CD4-positive, CD25-positive, alpha-beta regulatory T cell (primary cell): Measurements from ENCODE around the gene HABP2. TPM values are rescaled to one million over a fixed set of nuclear protein-coding genes. Genes with fewer than 3 reads are reported as not detected.

Experiments
- ATAC-seq, 2 donors: fragments of 150-1000 bp; cut with Tn5 transposase; one replicate each; pipeline ENCODE4 v1.10.0; 2021; ENCODE audit warnings: low read depth in 2 of 2, moderate number of reproducible peaks in 2 of 2, moderate library complexity in 1 of 2
- DNase-seq, 3 donors: peaks; one replicate each; pipeline versions ENCODE4 v3.0.0 to v3.0.0-alpha.2; 2012 to 2022; ENCODE audit warnings: mixed read lengths in 1 of 3
- H3K27ac ChIP-seq: one replicate; pipeline ENCODE4 v1.7.0; 2013; ENCODE audit warnings: mild to moderate bottlenecking, low read length; ENCODE audit not compliant: insufficient read depth, poor library complexity, severe bottlenecking
- H3K27me3 ChIP-seq: one replicate; pipeline ENCODE4 v1.7.0; 2013; ENCODE audit warnings: low read length; ENCODE audit not compliant: control insufficient read depth, insufficient read depth
- H3K36me3 ChIP-seq: one replicate; pipeline ENCODE4 v1.7.0; 2013; ENCODE audit warnings: mild to moderate bottlenecking, low read length, moderate library complexity; ENCODE audit not compliant: control insufficient read depth, insufficient read depth
- H3K4me1 ChIP-seq: 2 replicates; pipeline ENCODE4 v1.7.0; 2013; ENCODE audit warnings: mild to moderate bottlenecking, low read length; ENCODE audit not compliant: insufficient read depth, control insufficient read depth, poor library complexity, severe bottlenecking
- H3K4me3 ChIP-seq: one replicate; pipeline ENCODE4 v1.7.0; 2013; ENCODE audit warnings: low read depth, mild to moderate bottlenecking, low read length, moderate library complexity
- H3K9me3 ChIP-seq, 2 experiments: 1 replicate in 1 of 2; 2 replicates in 1 of 2; pipeline ENCODE4 v1.7.0; 2013; ENCODE audit warnings: low read length in 2 of 2, mild to moderate bottlenecking in 1 of 2, moderate library complexity in 1 of 2; ENCODE audit not compliant: control insufficient read depth in 2 of 2
- H3K27ac Mint-ChIP-seq, 3 donors: one replicate each; pipeline ENCODE4 v1.8.0; 2020 to 2022; ENCODE audit warnings: mild to moderate bottlenecking in 3 of 3, mixed read lengths in 3 of 3, moderate library complexity in 2 of 3
- H3K27me3 Mint-ChIP-seq: one replicate; pipeline ENCODE4 v1.8.0; 2022; ENCODE audit warnings: mild to moderate bottlenecking, mixed read lengths
- H3K36me3 Mint-ChIP-seq: one replicate; pipeline ENCODE4 v1.8.0; 2020; ENCODE audit warnings: mixed read lengths
- H3K4me1 Mint-ChIP-seq, 4 donors: one replicate each; pipeline ENCODE4 v1.8.0; 2020 to 2022; ENCODE audit warnings: mixed read lengths in 4 of 4, mild to moderate bottlenecking in 1 of 4
- H3K4me3 Mint-ChIP-seq, 4 donors: one replicate each; pipeline ENCODE4 v1.8.0; 2020 to 2022; ENCODE audit warnings: mild to moderate bottlenecking in 4 of 4, mixed read lengths in 4 of 4, moderate library complexity in 3 of 4
- H3K9me3 Mint-ChIP-seq, 7 donors: one replicate each; pipeline ENCODE4 v1.8.0; 2020 to 2022; ENCODE audit warnings: mixed read lengths in 7 of 7, mild to moderate bottlenecking in 3 of 7, moderate library complexity in 2 of 7
- polyA plus RNA-seq, 4 donors: library from polyadenylated mRNA; unstranded; fragments of 300-500 nt; fragmentation: Illumina TruSeq; gene quantifications; one replicate each; pipeline ENCODE4 v1.2.3, GENCODE V29; 2021
- total RNA-seq: library from RNA; stranded (reverse); gene quantifications from one replicate; pipeline ENCODE4 v1.2.3, GENCODE V29; 2022

HABP2 gene
- total and polyA plus RNA-seq, 5 donors from 2014 or later: not detected

- Histone ChIP-seq H3K4me1 (no peaks in the 10 kb centered on the region), H3K27me3 (no peaks in the 10 kb centered on the region), H3K27ac (no peak overlapping the region), H3K4me3 (no peak overlapping the region), H3K9me3 (no peaks in the 10 kb centered on the region), H3K36me3 (no peaks in the 10 kb centered on the region)
- no peaks in the 10 kb centered on the region for H3K27me3 Mint-ChIP-seq
- DNase-seq (no peak), ATAC-seq (no peak)
- no peaks in the 10 kb centered on the region for H3K36me3 Mint-ChIP-seq
- H3K27ac Mint-ChIP-seq: no peak overlapping the region
- peaks cover 0 to 4% (median 0%) of the 10 kb centered on the region in 7 donors for H3K9me3 Mint-ChIP-seq
- no peak overlapping the region for H3K4me3 Mint-ChIP-seq
- H3K4me1 Mint-ChIP-seq: no peaks in the 10 kb centered on the region
Observed at GRCh38 chr10:113527211-113527906, 25.5 kb upstream of the HABP2 start.

DNA sequence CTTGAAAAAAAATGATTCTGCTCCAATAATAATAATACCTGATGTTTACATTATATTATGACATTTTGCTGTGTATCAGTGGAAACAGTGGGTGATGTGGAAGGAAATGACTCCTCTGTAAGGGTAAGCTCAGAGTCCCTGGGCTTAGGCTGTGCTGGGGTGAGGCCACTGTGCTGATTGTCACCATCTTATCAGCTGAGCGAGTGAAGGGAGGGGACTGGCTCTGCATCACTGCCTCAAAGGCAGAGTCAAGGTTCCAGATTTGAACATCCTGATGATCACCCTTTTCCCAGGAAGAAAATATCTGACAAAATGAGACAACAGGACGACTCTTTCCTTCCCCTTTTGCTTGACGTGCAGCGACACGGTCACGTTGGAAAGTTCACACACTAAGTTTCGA, 24.0 kb upstream of the HABP2 start:
- H3K27ac Mint-ChIP-seq: no peak overlapping the region
- no peak overlapping the region for H3K27ac ChIP-seq
- H3K4me3 Mint-ChIP-seq: no peak overlapping the region
- H3K9me3 Mint-ChIP-seq: peaks cover 0 to 4% (median 0%) of the 10 kb centered on the region in 7 donors
- no peaks in the 10 kb centered on the region for H3K36me3 Mint-ChIP-seq
- H3K27me3 Mint-ChIP-seq: no peaks in the 10 kb centered on the region
- no peak overlapping the region for H3K4me3 ChIP-seq
- no peaks in the 10 kb centered on the region for H3K4me1 Mint-ChIP-seq
- H3K9me3 ChIP-seq: no peaks in the 10 kb centered on the region
- no peaks in the 10 kb centered on the region for H3K36me3 ChIP-seq
- no peaks in the 10 kb centered on the region for H3K27me3 ChIP-seq
- DNase-seq (no peak), ATAC-seq (no peak)
- no peaks in the 10 kb centered on the region for H3K4me1 ChIP-seq

- H3K27ac ChIP-seq: no peak overlapping the region
- H3K4me1 Mint-ChIP-seq: no peaks in the 10 kb centered on the region
- H3K27me3 Mint-ChIP-seq: no peaks in the 10 kb centered on the region
- H3K4me3 ChIP-seq: no peak overlapping the region
- H3K36me3 Mint-ChIP-seq: no peaks in the 10 kb centered on the region
- ATAC-seq (no peak), DNase-seq (no peak)
- no peaks in the 10 kb centered on the region for H3K27me3 ChIP-seq
- no peak overlapping the region for H3K27ac Mint-ChIP-seq
- peaks cover 0 to 4% (median 0%) of the 10 kb centered on the region in 7 donors for H3K9me3 Mint-ChIP-seq
- no peaks in the 10 kb centered on the region for H3K36me3 ChIP-seq
- no peaks in the 10 kb centered on the region for H3K4me1 ChIP-seq
- no peak overlapping the region for H3K4me3 Mint-ChIP-seq
- H3K9me3 ChIP-seq: no peaks in the 10 kb centered on the region
Observed at GRCh38 chr10:113529575-113529974, 23.3 kb upstream of the HABP2 start.

- H3K27me3 ChIP-seq: no peaks in the 10 kb centered on the region
- H3K36me3 Mint-ChIP-seq: no peaks in the 10 kb centered on the region
- no peak overlapping the region for H3K27ac Mint-ChIP-seq
- no peaks in the 10 kb centered on the region for H3K4me1 Mint-ChIP-seq
- H3K4me3 ChIP-seq: no peak overlapping the region
- no peak overlapping the region for H3K27ac ChIP-seq
- DNase-seq (no peak), ATAC-seq (no peak)
- peaks cover 0 to 4% (median 0%) of the 10 kb centered on the region in 7 donors for H3K9me3 Mint-ChIP-seq
- no peaks in the 10 kb centered on the region for H3K9me3 ChIP-seq
- H3K4me1 ChIP-seq: no peaks in the 10 kb centered on the region
- H3K4me3 Mint-ChIP-seq: no peak overlapping the region
- no peaks in the 10 kb centered on the region for H3K36me3 ChIP-seq
- H3K27me3 Mint-ChIP-seq: no peaks in the 10 kb centered on the region
Observed at GRCh38 chr10:113530476-113530875, 22.4 kb upstream of the HABP2 start.

GRCh38 chr10:113532724-113533123, 20.1 kb upstream of the HABP2 start:
- H3K4me3 ChIP-seq: no peak overlapping the region
- Mint-ChIP-seq H3K27ac (no peak overlapping the region), H3K36me3 (no peaks in the 10 kb centered on the region), H3K9me3 (peaks cover 0 to 2% (median 0%) of the 10 kb centered on the region in 7 donors), H3K27me3 (no peaks in the 10 kb centered on the region), H3K4me1 (no peaks in the 10 kb centered on the region), H3K4me3 (no peak overlapping the region)
- no peaks in the 10 kb centered on the region for H3K4me1 ChIP-seq
- DNase-seq: no peak
- no peaks in the 10 kb centered on the region for H3K36me3 ChIP-seq
- no peaks in the 10 kb centered on the region for H3K27me3 ChIP-seq
- no peaks in the 10 kb centered on the region for H3K9me3 ChIP-seq
- H3K27ac ChIP-seq: no peak overlapping the region
- ATAC-seq: no peak

- Histone ChIP-seq H3K4me1 (no peaks in the 10 kb centered on the region), H3K27ac (no peak overlapping the region), H3K36me3 (no peaks in the 10 kb centered on the region), H3K9me3 (no peaks in the 10 kb centered on the region), H3K27me3 (no peaks in the 10 kb centered on the region), H3K4me3 (no peak overlapping the region)
- Mint-ChIP-seq H3K4me1 (no peaks in the 10 kb centered on the region), H3K27me3 (no peaks in the 10 kb centered on the region), H3K4me3 (no peak overlapping the region), H3K9me3 (peaks cover 0 to 2% (median 0%) of the 10 kb centered on the region in 7 donors), H3K36me3 (no peaks in the 10 kb centered on the region), H3K27ac (no peak overlapping the region)
- no peak for ATAC-seq
- no peak for DNase-seq
Observed at GRCh38 chr10:113533801-113534200, 19.1 kb upstream of the HABP2 start.

DNA sequence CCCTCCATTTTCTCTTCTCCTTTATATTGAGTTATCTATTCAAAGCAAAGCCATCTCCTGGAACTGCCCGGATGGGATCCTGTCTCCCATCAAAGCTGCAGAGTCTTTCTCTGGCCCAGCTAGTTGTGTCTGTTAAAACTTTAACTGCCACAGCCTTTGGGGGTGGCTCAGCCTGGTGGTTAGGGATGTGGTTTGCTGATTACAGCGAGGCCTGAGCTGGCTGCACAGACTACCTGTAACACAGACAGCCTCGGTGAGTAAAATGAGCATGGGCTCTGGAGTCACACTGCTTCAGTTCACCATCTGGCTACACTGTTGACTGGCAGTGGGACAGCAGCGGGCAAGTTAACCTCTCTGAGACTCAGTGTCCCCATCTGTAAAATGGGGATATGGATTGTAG, 18.4 kb upstream of the HABP2 start:
- ATAC-seq (no peak), DNase-seq (no peak)

DNA sequence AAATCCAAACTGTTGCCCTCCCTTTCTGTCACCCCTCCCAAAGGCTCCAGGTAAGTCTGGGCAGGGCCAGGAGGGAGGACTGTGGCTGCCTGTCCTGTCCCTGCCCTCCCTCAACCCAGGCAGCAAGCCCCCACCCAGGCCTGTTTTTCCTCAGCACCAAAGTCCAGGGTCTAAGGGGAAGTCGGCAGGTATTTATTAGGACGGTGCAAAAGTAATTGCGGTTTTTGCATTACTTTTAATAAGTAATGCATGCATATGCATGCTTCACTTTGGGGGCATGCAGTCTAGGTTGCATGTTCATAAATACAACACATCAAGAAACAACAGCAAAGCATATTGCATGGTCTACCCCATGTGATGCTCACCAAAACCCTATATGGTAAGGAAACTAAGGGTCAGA, 15.2 kb upstream of the HABP2 start:
- Mint-ChIP-seq H3K9me3 (peaks cover 0 to 4% (median 0%) of the 10 kb centered on the region in 7 donors), H3K4me1 (no peaks in the 10 kb centered on the region), H3K27me3 (no peaks in the 10 kb centered on the region), H3K4me3 (no peak overlapping the region), H3K27ac (no peak overlapping the region), H3K36me3 (no peaks in the 10 kb centered on the region)
- no peaks in the 10 kb centered on the region for H3K27me3 ChIP-seq
- H3K9me3 ChIP-seq: no peaks in the 10 kb centered on the region
- ATAC-seq (no peak), DNase-seq (no peak)
- no peak overlapping the region for H3K27ac ChIP-seq
- no peak overlapping the region for H3K4me3 ChIP-seq
- H3K36me3 ChIP-seq: no peaks in the 10 kb centered on the region
- no peaks in the 10 kb centered on the region for H3K4me1 ChIP-seq

More for the DNA sequence above, 18.4 kb upstream of the HABP2 start:
- peaks cover 0 to 2% (median 0%) of the 10 kb centered on the region in 7 donors for H3K9me3 Mint-ChIP-seq
- H3K4me3 Mint-ChIP-seq: no peak overlapping the region
- H3K27ac Mint-ChIP-seq: no peak overlapping the region
- H3K4me1 ChIP-seq: no peaks in the 10 kb centered on the region
- H3K4me1 Mint-ChIP-seq: no peaks in the 10 kb centered on the region
- no peak overlapping the region for H3K4me3 ChIP-seq
- no peaks in the 10 kb centered on the region for H3K36me3 ChIP-seq
- H3K27me3 Mint-ChIP-seq: no peaks in the 10 kb centered on the region
- no peaks in the 10 kb centered on the region for H3K36me3 Mint-ChIP-seq
- H3K9me3 ChIP-seq: no peaks in the 10 kb centered on the region
- no peak overlapping the region for H3K27ac ChIP-seq
- H3K27me3 ChIP-seq: no peaks in the 10 kb centered on the region
